HEK293 (cell line): ENCODE results near the gene CMC1.

ENCODE experiments used
- CTCF ChIA-PET: fragments of 350-600 bp; formaldehyde crosslinking; extraction: SDS; loops from one replicate; lab custom pipeline; 2021; ENCODE audit warnings: antibody characterized with exemption; lab: Yijun Ruan, JAX
- POLR2A ChIA-PET: fragments of 300-600 bp; formaldehyde crosslinking; extraction: SDS; loops from one replicate; lab custom pipeline; 2020; ENCODE audit warnings: antibody characterized with exemption, inconsistent platforms; lab: Yijun Ruan, JAX
- H3K27ac ChIP-seq: fragments of 200-500 bp; sonication (Bioruptor generic); 2 replicates; pipeline ENCODE4 v1.5.1; 2014; ENCODE audit warnings: low read depth, low read length, control low read depth, inconsistent platforms; ENCODE audit errors: extremely low read depth
- H3K36me3 ChIP-seq, 2 experiments: fragments of 200-500 bp in 1 of 2; sonication (Bioruptor generic) in 1 of 2; 1 replicate in 1 of 2; 2 replicates in 1 of 2; pipeline ENCODE4 v1.5.1; 2014 to 2017; ENCODE audit warnings: inconsistent platforms in 2 of 2, low read length in 2 of 2; ENCODE audit not compliant: control insufficient read depth in 2 of 2, insufficient read depth in 1 of 2
- H3K4me1 ChIP-seq: fragments of 200-500 bp; sonication (Bioruptor generic); 2 replicates; pipeline ENCODE4 v1.5.1; 2014; ENCODE audit warnings: mild to moderate bottlenecking, low read length, inconsistent platforms; ENCODE audit not compliant: control insufficient read depth, insufficient read depth
- H3K4me3 ChIP-seq: 2 replicates; pipeline ENCODE4 v1.5.1; 2011; ENCODE audit warnings: low read depth, mild to moderate bottlenecking, control low read depth, low read length, moderate library complexity
- H3K9me3 ChIP-seq: fragments of 200-500 bp; sonication (Bioruptor generic); 2 replicates; pipeline ENCODE4 v1.5.1; 2014; ENCODE audit warnings: low read depth, low read length, inconsistent platforms; ENCODE audit not compliant: control insufficient read depth, insufficient read depth
- BCL11A ChIP-seq: fragments of 450-650 bp; formaldehyde crosslinking; IDR thresholded peaks from 2 replicates; pipeline ENCODE4 v1.5.1; 2016; ENCODE audit warnings: low read depth, missing biosample characterization, missing genetic modification characterization
- EGR2 ChIP-seq: fragments of 450-650 bp; formaldehyde crosslinking; IDR thresholded peaks from 2 replicates; pipeline ENCODE4 v1.5.1; 2016; ENCODE audit warnings: low read depth, missing biosample characterization, missing genetic modification characterization
- GLI2 ChIP-seq: fragments of 450-650 bp; formaldehyde crosslinking; IDR thresholded peaks from 2 replicates; pipeline ENCODE4; 2017; ENCODE audit warnings: missing biosample characterization, missing genetic modification characterization, low read depth, borderline replicate concordance
- MEIS1 ChIP-seq: sonication (generic); formaldehyde crosslinking; IDR thresholded peaks from 2 replicates; pipeline ENCODE4 v1.8.1; 2022; ENCODE audit warnings: missing genetic modification reagents, mild to moderate bottlenecking, borderline replicate concordance
- MZF1 ChIP-seq: fragments of 450-650 bp; formaldehyde crosslinking; IDR thresholded peaks from 2 replicates; pipeline ENCODE4 v1.5.1; 2017; ENCODE audit warnings: missing biosample characterization, missing genetic modification characterization, borderline replicate concordance
- PRDM1 ChIP-seq: fragments of 450-650 bp; formaldehyde crosslinking; IDR thresholded peaks from 2 replicates; pipeline ENCODE4; 2016; ENCODE audit warnings: missing biosample characterization, missing genetic modification characterization
- SCRT1 ChIP-seq: fragments of 450-650 bp; formaldehyde crosslinking; IDR thresholded peaks from 2 replicates; pipeline ENCODE4 v1.5.1; 2016; ENCODE audit warnings: missing biosample characterization, missing genetic modification characterization, borderline replicate concordance
- WT1 ChIP-seq: fragments of 450-650 bp; formaldehyde crosslinking; IDR thresholded peaks from 2 replicates; pipeline ENCODE4 v1.5.1; 2016; ENCODE audit warnings: missing biosample characterization, missing genetic modification characterization
- ZBTB11 ChIP-seq: fragments of 450-650 bp; formaldehyde crosslinking; conservative IDR thresholded peaks from 2 replicates; pipeline ENCODE4 v1.5.1; 2016; ENCODE audit warnings: low read depth, missing biosample characterization, missing genetic modification characterization
- ZBTB20 ChIP-seq: fragments of 450-650 bp; formaldehyde crosslinking; IDR thresholded peaks from 2 replicates; pipeline ENCODE4 v1.5.1; 2016; ENCODE audit warnings: missing biosample characterization, missing genetic modification characterization
- ZBTB49 ChIP-seq: fragments of 450-650 bp; formaldehyde crosslinking; IDR thresholded peaks from 2 replicates; pipeline ENCODE4 v1.5.1; 2016; ENCODE audit warnings: missing biosample characterization, missing genetic modification characterization, low read depth
- ZFHX2 ChIP-seq: fragments of 450-650 bp; formaldehyde crosslinking; conservative IDR thresholded peaks from 2 replicates; pipeline ENCODE4 v1.5.1; 2016; ENCODE audit warnings: missing biosample characterization, missing genetic modification characterization
- ZIC2 ChIP-seq: fragments of 450-650 bp; formaldehyde crosslinking; IDR thresholded peaks from 2 replicates; pipeline ENCODE4 v1.5.1; 2016; ENCODE audit warnings: missing biosample characterization, missing genetic modification characterization
- ZNF114 ChIP-seq: fragments of 450-650 bp; formaldehyde crosslinking; IDR thresholded peaks from 2 replicates; pipeline ENCODE4 v1.5.0; 2017; ENCODE audit warnings: missing biosample characterization, missing genetic modification characterization
- ZNF155 ChIP-seq: fragments of 450-650 bp; formaldehyde crosslinking; IDR thresholded peaks from 2 replicates; pipeline ENCODE4 v1.5.1; 2016; ENCODE audit warnings: missing biosample characterization, missing genetic modification characterization
- ZNF16 ChIP-seq: fragments of 450-650 bp; formaldehyde crosslinking; IDR thresholded peaks from 2 replicates; pipeline ENCODE4 v1.5.1; 2016; ENCODE audit warnings: low read depth, missing biosample characterization, missing genetic modification characterization
- ZNF175 ChIP-seq: fragments of 450-650 bp; formaldehyde crosslinking; IDR thresholded peaks from 2 replicates; pipeline ENCODE4 v1.5.1; 2016; ENCODE audit warnings: missing biosample characterization, missing genetic modification characterization
- ZNF19 ChIP-seq: fragments of 450-650 bp; formaldehyde crosslinking; IDR thresholded peaks from 2 replicates; pipeline ENCODE4; 2016; ENCODE audit warnings: missing biosample characterization, missing genetic modification characterization, low read depth
- ZNF394 ChIP-seq: fragments of 450-650 bp; formaldehyde crosslinking; IDR thresholded peaks from 2 replicates; pipeline ENCODE4 v1.5.1; 2016; ENCODE audit warnings: missing biosample characterization, missing genetic modification characterization, mild to moderate bottlenecking, moderate library complexity, borderline replicate concordance
- ZNF398 ChIP-seq: fragments of 450-650 bp; formaldehyde crosslinking; IDR thresholded peaks from 2 replicates; pipeline ENCODE4 v1.5.1; 2017; ENCODE audit warnings: missing biosample characterization, missing genetic modification characterization
- ZNF404 ChIP-seq: fragments of 450-650 bp; formaldehyde crosslinking; IDR thresholded peaks from 2 replicates; pipeline ENCODE4 v1.5.1; 2017; ENCODE audit warnings: missing biosample characterization, missing genetic modification characterization
- ZNF433 ChIP-seq: fragments of 450-650 bp; formaldehyde crosslinking; IDR thresholded peaks from 2 replicates; pipeline ENCODE4 v1.5.1; 2016; ENCODE audit warnings: missing biosample characterization, missing genetic modification characterization, low read depth
- ZNF580 ChIP-seq: fragments of 450-650 bp; formaldehyde crosslinking; IDR thresholded peaks from 2 replicates; pipeline ENCODE4 v1.5.1; 2016; ENCODE audit warnings: missing biosample characterization, missing genetic modification characterization
- ZNF830 ChIP-seq: fragments of 450-650 bp; IDR thresholded peaks from 2 replicates; pipeline ENCODE4 v1.5.0; 2018; ENCODE audit warnings: missing biosample characterization, missing genetic modification characterization, low read depth, mild to moderate bottlenecking, moderate library complexity
- ZSCAN5A ChIP-seq: fragments of 450-650 bp; formaldehyde crosslinking; IDR thresholded peaks from 2 replicates; pipeline ENCODE4 v1.5.1; 2016; ENCODE audit warnings: missing biosample characterization, missing genetic modification characterization

Gene CMC1

DNA sequence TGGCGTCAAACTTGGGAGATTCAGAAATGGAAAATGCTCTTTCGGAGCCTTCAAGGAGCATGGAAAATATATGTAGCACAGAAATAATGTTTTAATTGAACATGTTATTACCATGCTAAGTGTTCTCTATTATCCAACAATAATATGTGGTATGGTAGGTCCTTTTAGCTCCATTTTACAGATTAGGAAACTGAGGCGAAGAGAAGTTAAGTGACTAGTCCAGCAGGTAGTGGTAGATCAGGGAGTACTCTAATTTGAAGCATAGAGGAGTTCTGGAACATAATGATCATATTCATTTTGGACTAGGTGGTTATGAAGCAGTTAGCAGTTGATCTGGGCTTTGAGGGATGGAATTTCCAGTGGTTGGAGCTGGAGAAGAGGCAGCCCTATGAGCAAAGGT, 1.1 kb downstream of the CMC1 start (continued):
- TF ChIP-seq ZNF398 (tag by site-specific recombination) (no peak), ZBTB49 (tag by site-specific recombination) (no peak), ZNF830 (tag by site-specific recombination) (no peak), GLI2 (tag by site-specific recombination) (no peak)

GRCh38 chr3:28243424-28244106, 2.1 kb downstream of the CMC1 start:
- CTCF ChIA-PET = no interaction called here
- Histone ChIP-seq H3K4me3 (no peak overlapping the region), H3K4me1 (no peaks in the 10 kb centered on the region), H3K9me3 (no peaks in the 10 kb centered on the region), H3K27ac (no peak overlapping the region), H3K36me3 (no peaks in the 10 kb centered on the region)
- TF ChIP-seq MZF1 (tag by site-specific recombination) = no peak
- TF ChIP-seq ZNF19 = no peak
- TF ChIP-seq ZIC2 (tag by site-specific recombination) = no peak
- TF ChIP-seq ZBTB11 (tag by site-specific recombination) = no peak
- TF ChIP-seq ZNF155 = no peak
- TF ChIP-seq EGR2 = peak; percentile 55; the same call in 1 of the 2 replicates
- TF ChIP-seq ZNF394 (tag by site-specific recombination) = no peak
- TF ChIP-seq ZNF404 (tag by site-specific recombination) = no peak
- TF ChIP-seq PRDM1 (tag by site-specific recombination) = no peak
- no peak for TF ChIP-seq SCRT1 (tag by site-specific recombination)
- TF ChIP-seq ZFHX2 (tag by site-specific recombination) = peak; percentile 43
- TF ChIP-seq ZNF175 = no peak
- POLR2A ChIA-PET = no interaction called here

DNA sequence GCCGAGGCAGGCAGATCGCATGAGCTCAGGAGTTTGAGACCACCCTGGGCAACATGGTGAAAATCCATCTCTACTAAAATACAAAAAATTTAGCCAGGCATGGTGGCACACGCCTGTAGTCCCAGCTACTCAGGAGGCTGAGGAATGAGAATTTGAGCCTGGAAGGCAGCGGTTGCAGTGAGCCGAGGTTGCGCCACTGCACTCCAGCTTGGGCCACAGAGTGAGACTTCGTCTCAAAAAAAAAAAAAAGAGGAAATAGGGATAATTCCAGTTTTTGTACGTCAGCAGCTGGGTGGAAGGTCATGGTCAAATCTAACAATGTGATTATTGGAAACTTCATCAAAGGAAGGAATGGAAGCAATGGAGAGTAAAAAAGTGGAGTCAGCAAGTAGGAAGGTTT, 3.1 kb downstream of the CMC1 start:
- H3K27ac ChIP-seq = no peak overlapping the region
- POLR2A ChIA-PET = interaction anchor here (0.7 kb wide), 1 partner anchor 69 kb away, joined by 4 read pairs; no protein-coding TSS in a partner anchor
- H3K9me3 ChIP-seq = no peaks in the 10 kb centered on the region
- H3K4me1 ChIP-seq = no peaks in the 10 kb centered on the region
- H3K36me3 ChIP-seq = no peaks in the 10 kb centered on the region
- TF ChIP-seq MEIS1 (CRISPR knock-in tag) = no peak
- no peak for TF ChIP-seq ZNF433 (tag by site-specific recombination)
- no peak for TF ChIP-seq ZBTB20 (tag by site-specific recombination)
- no peak for TF ChIP-seq BCL11A (tag by site-specific recombination)
- TF ChIP-seq ZNF175 = no peak
- no peak for TF ChIP-seq ZNF114 (tag by site-specific recombination)
- TF ChIP-seq ZNF16 (tag by site-specific recombination) = no peak
- no peak for TF ChIP-seq WT1 (tag by site-specific recombination)
- TF ChIP-seq ZSCAN5A (tag by site-specific recombination) = no peak
- TF ChIP-seq ZNF580 (tag by site-specific recombination) = no peak
- TF ChIP-seq, all 188 proteins: peak for 0
- no peak overlapping the region for H3K4me3 ChIP-seq
- CTCF ChIA-PET = no interaction called here
